ENCODE results near the gene ENKUR.

ENKUR gene

DNA sequence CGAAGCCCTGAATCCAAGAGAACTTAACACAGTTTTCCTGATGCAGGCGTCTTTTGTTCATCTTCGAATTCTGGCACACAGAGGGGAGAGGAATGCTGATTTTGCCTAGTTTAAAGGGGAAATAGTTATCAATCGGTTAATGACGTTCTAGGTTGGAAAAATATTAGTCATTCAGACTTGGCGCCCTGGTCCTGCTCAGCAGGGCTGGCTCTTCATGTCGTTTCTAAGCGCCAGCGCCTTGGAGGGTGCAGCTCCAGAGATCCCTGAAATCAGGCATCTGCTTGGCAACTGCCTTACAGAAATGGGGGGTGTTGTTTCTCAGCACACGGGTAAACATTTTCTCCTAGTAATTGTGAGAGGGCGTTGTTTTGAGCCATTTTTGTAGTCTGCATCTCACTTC lies 62.3 kb downstream of the ENKUR start:
- H3K27ac Mint-ChIP-seq, result peak overlapping the region; percentile 43
- no peaks in the 10 kb centered on the region for H3K36me3 Mint-ChIP-seq (ENCODE audit: low read depth)
- H3K4me1 Mint-ChIP-seq (ENCODE audit: low read depth), result peaks cover 12% of the 10 kb centered on the region
- no peaks in the 10 kb centered on the region for H3K9me3 Mint-ChIP-seq
- H3K4me3 Mint-ChIP-seq, result peak overlapping the region; percentile 80
- H3K27me3 Mint-ChIP-seq (ENCODE audit: low read depth), result peaks cover 11% of the 10 kb centered on the region

DNA sequence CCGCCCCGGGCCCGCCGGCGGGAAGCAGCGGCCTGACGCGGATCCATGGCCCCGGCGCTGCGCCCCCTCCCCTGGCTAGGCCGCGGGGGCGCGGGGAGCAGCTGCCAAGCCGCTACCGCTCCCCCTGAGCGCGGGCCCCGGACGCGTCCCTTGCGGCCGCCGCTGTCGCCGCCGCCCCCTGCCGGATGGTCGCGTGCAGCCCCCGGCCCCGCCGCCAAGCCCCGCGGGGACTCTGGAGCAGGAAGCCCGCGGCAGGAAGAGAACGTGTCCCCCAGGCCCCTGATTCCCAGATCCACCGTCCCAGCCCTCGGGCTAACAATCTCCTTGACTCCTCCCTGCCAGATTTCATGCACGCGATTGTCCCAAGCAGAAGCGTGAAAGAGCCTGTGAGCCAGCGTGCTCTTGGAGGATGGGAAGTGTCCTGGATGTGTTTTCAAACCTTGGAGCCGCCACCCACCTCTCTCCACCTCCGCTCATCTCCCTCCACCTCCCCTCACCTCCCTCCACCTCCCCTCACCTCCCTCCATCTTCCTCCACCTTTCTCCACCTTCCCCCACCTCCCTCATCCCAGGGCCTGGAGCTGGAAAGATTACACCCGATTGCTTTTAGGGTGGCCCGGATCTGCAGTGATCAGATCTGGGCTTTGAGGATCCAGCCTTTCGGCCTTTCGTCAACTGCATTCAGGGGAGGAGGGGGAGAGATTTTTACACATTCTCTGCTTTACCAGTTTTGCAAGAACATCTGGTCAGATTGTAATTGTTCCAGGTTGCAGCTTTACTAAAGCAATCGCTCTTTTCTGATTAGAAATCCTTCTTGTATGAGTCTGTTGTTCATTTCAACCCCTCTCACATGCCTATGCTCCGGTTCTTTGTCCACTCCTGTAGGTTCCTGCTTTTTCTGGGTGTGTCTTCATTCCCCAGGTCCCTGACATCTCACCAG lies 63.0 kb downstream of the ENKUR start:
- Mint-ChIP-seq H3K27me3 (ENCODE audit: low read depth) (peaks cover 8% of the 10 kb centered on the region), H3K9me3 (no peaks in the 10 kb centered on the region), H3K27ac (peak overlapping the region; percentile 43), H3K36me3 (ENCODE audit: low read depth) (no peaks in the 10 kb centered on the region), H3K4me1 (ENCODE audit: low read depth) (peaks cover 14% of the 10 kb centered on the region), H3K4me3 (peak overlapping the region; percentile 80)

GRCh38 chr10:24952143-24952706 lies 63.7 kb downstream of the ENKUR start, which contains the start of gene PRTFDC1:
TSS of gene PRTFDC1 (minus strand) at chr10:24952606. CDS start at chr10:24952575, 31 bp downstream.
- Mint-ChIP-seq H3K4me1 (ENCODE audit: low read depth) (peaks cover 15% of the 10 kb centered on the region), H3K27me3 (ENCODE audit: low read depth) (peaks cover 8% of the 10 kb centered on the region), H3K9me3 (no peaks in the 10 kb centered on the region), H3K27ac (peak within 1 kb of the TSS; percentile 64), H3K36me3 (ENCODE audit: low read depth) (no peaks in the 10 kb centered on the region), H3K4me3 (peak within 1 kb of the TSS; percentile 80)

DNA sequence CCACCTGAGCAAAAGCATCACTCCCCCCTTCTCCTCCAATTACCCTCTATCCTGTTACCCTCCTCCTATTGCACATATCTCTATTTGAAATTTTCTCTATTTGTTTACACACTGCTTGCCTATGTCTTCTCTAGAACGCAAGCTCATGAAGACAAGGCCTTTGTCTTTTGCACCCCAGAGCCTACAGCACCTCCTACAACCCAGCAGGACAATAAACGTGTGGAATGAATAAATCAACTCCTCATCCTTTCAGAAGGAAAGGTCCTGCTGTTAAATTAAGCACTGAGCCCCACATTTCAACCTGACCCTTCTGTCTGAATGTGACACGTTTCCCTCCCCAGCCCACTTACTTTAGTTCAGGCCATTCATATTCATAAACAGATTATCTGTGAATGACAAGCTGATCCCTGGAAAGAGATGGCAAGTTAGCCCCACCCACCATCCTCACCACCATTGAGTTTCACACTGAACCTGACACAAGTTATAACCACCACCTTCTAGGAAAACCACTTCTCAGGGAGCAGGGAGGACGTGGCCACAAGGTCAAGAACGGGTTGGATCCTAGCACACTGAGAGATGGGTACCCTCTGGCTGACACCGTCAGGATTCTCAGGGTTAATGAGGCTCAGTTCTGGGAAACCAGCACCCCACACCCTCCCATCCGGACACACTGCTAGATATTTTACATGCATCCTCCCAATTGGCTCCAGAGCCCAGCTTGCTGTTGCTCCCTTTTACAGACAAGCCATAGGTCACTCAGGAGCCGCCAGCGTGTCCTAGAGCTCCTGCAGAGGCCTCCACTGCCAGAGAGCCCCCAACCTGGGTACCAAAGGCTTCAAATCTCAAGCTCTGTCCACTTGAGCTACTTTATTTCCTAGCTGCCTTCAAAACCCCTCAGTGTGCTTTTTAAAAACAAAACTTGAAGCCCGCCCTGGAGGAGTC lies 64.5 kb downstream of the ENKUR start:
- peaks cover 8% of the 10 kb centered on the region for H3K27me3 Mint-ChIP-seq (ENCODE audit: low read depth)

DNA sequence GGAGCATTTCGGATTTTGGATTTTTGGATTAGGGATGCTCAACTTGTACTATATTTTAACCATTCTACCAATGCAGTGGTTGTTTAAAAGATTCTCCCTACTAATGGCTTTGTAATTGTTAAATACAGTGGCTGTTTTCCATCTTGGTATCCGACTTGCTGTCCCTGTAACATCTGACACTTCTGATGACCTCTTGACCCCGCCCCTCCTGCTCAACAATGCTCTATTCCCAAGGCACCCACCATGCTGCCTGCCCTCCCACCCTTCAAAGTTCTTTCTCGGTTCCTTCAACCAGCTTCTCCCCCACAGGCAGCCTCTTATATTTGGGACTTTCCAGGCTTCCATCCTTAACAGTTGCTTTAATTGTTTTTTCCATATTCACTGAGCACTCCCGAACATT lies 65.5 kb downstream of the ENKUR start:
- Mint-ChIP-seq H3K4me3 (no peak overlapping the region), H3K27ac (no peak overlapping the region), H3K27me3 (ENCODE audit: low read depth) (peaks cover 8% of the 10 kb centered on the region), H3K36me3 (ENCODE audit: low read depth) (no peaks in the 10 kb centered on the region), H3K4me1 (ENCODE audit: low read depth) (peaks cover 15% of the 10 kb centered on the region), H3K9me3 (no peaks in the 10 kb centered on the region)

More for the DNA sequence above, 64.5 kb downstream of the ENKUR start:
- H3K27ac Mint-ChIP-seq, result peak overlapping the region; percentile 18
- no peaks in the 10 kb centered on the region for H3K36me3 Mint-ChIP-seq (ENCODE audit: low read depth)
- no peaks in the 10 kb centered on the region for H3K9me3 Mint-ChIP-seq
- peak overlapping the region; percentile 68 for H3K4me3 Mint-ChIP-seq
- H3K4me1 Mint-ChIP-seq (ENCODE audit: low read depth), result peaks cover 15% of the 10 kb centered on the region

GRCh38 chr10:24949616-24950015 lies 66.3 kb downstream of the ENKUR start:
- Mint-ChIP-seq H3K9me3 (no peaks in the 10 kb centered on the region), H3K4me3 (no peak overlapping the region), H3K36me3 (ENCODE audit: low read depth) (no peaks in the 10 kb centered on the region), H3K27ac (no peak overlapping the region), H3K27me3 (ENCODE audit: low read depth) (peaks cover 8% of the 10 kb centered on the region), H3K4me1 (ENCODE audit: low read depth) (peaks cover 18% of the 10 kb centered on the region)

DNA sequence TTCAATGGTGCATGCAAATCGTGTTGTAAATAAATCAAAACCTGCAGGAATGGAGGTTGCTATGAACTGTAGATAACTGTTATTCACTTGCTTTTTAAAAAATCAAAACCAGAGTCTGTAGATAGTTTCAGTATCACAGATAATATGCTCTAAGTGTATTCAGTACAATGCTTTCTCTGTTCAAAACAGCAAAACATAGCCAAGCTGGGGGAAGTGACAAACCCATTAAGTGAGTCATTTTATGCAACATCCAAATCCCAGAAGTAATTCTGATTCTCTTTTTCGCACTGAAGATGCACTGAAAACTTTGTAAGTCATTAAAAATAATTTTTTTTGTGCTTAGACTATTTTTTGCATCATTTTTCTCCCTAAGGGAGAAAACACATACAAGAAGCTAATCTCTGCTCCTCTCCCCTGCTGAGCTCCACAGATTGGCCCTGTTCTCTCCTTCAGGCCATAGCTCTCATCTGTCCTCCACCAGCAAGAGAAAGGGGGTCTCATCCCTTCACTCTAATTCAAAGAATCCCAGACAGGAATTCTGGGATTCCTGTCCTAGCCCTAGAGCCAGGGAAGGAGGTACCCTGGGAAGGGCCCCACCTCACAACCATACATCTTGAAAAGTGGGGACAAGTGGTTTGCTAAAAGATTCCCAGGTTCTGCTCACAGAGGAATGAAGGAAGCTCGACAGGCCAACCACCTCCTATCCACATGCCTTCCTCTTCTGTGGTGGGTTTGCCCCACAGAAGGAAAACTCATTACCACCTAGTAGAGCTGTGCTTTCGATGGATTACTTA lies 68.5 kb downstream of the ENKUR start:
- Mint-ChIP-seq H3K27me3 (ENCODE audit: low read depth) (no peaks in the 10 kb centered on the region), H3K9me3 (no peaks in the 10 kb centered on the region), H3K27ac (no peak overlapping the region), H3K4me1 (ENCODE audit: low read depth) (peaks cover 11% of the 10 kb centered on the region), H3K36me3 (ENCODE audit: low read depth) (no peaks in the 10 kb centered on the region), H3K4me3 (no peak overlapping the region)

DNA sequence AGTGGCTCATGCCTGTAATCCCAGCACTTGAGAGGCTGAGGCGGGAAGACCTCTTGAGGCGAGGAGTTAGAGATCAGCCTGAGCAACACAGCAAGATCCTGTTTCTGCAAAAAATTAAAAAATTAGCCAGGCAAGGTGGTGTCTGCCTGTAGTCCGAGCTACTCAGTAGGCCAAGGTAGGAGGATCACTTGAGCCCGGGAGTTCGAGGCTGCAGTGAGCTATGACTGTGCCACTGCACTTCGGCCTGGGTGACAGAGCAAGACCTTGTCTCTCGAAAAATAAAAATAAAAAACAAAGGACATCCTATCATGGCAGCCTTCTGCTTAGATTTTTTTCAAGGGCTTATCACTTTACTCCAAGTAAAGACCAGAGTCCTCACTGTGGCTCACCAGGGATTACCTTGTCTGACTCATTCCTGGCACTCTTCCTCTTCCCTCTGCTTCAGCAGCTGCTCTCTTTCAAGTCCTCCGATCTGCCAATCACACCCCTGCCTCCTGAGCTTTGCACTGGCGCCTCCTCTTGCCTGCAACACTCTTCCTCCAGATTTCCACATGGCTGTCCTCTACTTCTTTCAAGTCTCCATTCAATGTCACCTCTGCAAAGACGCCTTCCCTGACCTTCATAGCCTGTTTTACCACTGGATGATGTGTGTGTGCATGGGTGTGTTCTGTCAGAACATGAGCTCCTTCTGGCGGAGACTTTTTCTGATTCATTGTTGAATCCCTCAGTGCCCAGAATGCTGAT lies 71.3 kb downstream of the ENKUR start:
- Mint-ChIP-seq H3K4me3 (no peak overlapping the region), H3K9me3 (no peaks in the 10 kb centered on the region), H3K4me1 (ENCODE audit: low read depth) (peaks cover 6% of the 10 kb centered on the region), H3K27ac (no peak overlapping the region), H3K36me3 (ENCODE audit: low read depth) (no peaks in the 10 kb centered on the region), H3K27me3 (ENCODE audit: low read depth) (no peaks in the 10 kb centered on the region)

DNA sequence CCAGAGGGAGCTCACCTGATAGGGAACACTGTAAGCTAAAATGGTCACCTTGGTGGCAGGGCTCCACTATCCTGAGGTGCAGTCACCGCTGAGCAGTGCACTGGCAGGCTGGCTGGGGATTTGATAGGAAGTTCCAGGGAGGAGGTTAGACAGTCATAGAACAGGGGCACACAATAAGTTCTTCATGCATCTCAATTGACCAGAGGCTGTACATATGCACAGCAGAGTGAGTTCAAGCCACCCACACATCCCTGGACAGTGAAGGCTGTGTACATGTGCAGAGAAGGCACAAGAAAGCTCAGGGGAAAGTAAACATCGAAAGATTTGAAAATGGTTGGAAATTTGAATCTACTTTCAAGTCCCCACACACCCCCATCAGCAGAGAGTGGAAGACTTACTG lies 77.4 kb downstream of the ENKUR start:
- H3K9me3 Mint-ChIP-seq, result no peaks in the 10 kb centered on the region
- no peaks in the 10 kb centered on the region for H3K27me3 Mint-ChIP-seq (ENCODE audit: low read depth)
- no peaks in the 10 kb centered on the region for H3K36me3 Mint-ChIP-seq (ENCODE audit: low read depth)
- no peaks in the 10 kb centered on the region for H3K4me1 Mint-ChIP-seq (ENCODE audit: low read depth)
- H3K27ac Mint-ChIP-seq, result no peak overlapping the region
- H3K4me3 Mint-ChIP-seq, result no peak overlapping the region

DNA sequence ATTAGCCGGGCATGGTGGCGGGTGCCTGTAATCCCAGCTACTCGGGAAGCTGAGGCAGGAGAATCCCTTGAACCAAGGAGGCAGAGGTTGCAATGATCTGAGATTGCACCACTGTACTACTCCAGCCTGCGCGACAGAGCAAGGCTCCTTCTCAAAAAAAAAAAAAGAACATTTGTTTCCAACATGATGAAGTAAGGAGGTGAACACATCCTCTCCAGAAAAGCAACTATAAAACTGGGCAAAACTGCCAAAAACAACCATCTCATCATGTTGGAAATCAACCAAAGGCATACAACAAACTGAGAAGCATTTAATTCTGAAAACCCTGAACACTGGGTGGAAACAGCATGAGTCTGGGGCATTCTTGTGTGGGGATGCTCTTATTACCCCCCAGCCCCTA lies 77.9 kb downstream of the ENKUR start:
- Mint-ChIP-seq H3K36me3 (ENCODE audit: low read depth) (no peaks in the 10 kb centered on the region), H3K9me3 (no peaks in the 10 kb centered on the region), H3K27ac (no peak overlapping the region), H3K4me3 (no peak overlapping the region), H3K27me3 (ENCODE audit: low read depth) (no peaks in the 10 kb centered on the region), H3K4me1 (ENCODE audit: low read depth) (no peaks in the 10 kb centered on the region)

DNA sequence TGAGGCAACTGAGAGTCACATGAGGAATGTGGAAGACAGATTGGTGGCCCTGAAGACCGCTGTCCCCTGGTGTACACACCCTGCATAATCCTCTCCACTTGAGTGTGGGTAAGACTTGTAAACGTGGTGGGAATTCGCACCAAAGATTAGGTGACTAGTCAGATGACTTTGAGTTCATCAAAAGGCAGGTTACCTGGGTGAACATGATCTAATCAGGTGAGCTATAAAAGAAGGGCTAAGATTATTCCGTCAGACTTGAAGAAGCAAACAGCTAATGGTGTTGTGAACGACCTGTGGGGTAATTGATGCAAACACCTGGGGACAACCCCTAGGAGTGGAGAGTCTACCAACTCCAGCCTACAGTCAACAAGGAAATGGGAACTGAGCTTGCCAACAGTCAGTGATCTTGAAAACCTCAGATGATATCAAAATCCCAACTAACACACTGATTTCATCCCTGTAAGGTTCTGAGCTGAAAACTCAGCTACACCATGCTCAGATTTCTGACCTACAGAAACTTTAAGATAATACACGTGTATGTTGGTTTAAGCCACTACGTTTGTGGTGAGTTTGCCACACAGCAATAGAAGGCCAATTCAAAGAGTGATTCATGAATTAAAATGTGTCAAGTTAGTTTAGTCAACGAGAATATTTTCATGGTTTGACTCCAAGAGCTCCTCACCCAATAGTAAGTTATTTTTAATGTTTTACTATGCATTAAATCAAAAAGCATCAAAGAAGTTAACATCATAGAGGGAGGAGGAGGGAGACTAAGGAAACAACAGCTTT lies 80.3 kb downstream of the ENKUR start:
- H3K27ac Mint-ChIP-seq, result no peak overlapping the region
- H3K9me3 Mint-ChIP-seq, result no peaks in the 10 kb centered on the region
- peaks cover 3% of the 10 kb centered on the region for H3K27me3 Mint-ChIP-seq (ENCODE audit: low read depth)
- H3K4me3 Mint-ChIP-seq, result no peak overlapping the region
- H3K36me3 Mint-ChIP-seq (ENCODE audit: low read depth), result no peaks in the 10 kb centered on the region
- H3K4me1 Mint-ChIP-seq (ENCODE audit: low read depth), result no peaks in the 10 kb centered on the region

All from T-helper 1 cell treated with Interleukin-12 subunit alpha and Interleukin-12 subunit beta and Interleukin-4 antibody, amounts not matched to agents 30 μg/mL and 1 μg/mL, for 36 hours (primary cell).